ENCODE results near the gene MACROD2.

GRCh38 chr20:14198416-14198815 lies 203.1 kb downstream of the MACROD2 start:
- TF ChIP-seq, protein P1, sequence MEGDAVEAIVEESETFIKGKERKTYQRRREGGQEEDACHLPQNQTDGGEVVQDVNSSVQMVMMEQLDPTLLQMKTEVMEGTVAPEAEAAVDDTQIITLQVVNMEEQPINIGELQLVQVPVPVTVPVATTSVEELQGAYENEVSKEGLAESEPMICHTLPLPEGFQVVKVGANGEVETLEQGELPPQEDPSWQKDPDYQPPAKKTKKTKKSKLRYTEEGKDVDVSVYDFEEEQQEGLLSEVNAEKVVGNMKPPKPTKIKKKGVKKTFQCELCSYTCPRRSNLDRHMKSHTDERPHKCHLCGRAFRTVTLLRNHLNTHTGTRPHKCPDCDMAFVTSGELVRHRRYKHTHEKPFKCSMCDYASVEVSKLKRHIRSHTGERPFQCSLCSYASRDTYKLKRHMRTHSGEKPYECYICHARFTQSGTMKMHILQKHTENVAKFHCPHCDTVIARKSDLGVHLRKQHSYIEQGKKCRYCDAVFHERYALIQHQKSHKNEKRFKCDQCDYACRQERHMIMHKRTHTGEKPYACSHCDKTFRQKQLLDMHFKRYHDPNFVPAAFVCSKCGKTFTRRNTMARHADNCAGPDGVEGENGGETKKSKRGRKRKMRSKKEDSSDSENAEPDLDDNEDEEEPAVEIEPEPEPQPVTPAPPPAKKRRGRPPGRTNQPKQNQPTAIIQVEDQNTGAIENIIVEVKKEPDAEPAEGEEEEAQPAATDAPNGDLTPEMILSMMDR (IDR thresholded peaks at IDR 0.05) = no peak
- no peak for TF ChIP-seq EP300 (IDR thresholded peaks at IDR 0.05)

Measured in ovary (tissue), 3 donors.